C1 segment of cervical spinal cord (tissue), 14 donors: ENCODE results near the gene NBPF12.
"Not testable (repeated sequence)": the region's sequence is repeated elsewhere in the genome, so short reads cannot be mapped to it uniquely, and the experiment has no call there.

ENCODE experiments used
- DNase-seq, 14 donors: peaks; one replicate each; lab custom pipeline; 2025; lab: John Stamatoyannopoulos, UW

The NBPF12 gene

GRCh38 chr1:146938242-146938902 is at the start of gene NBPF12:
Gene NBPF12 (plus strand): TSS chr1:146938324. CDS start chr1:146960144, 21,820 bp downstream.
- peak in 11 of 14 donors; percentile 48 to 77 (median 66) for DNase-seq

- not testable (repeated sequence) for DNase-seq
These were observed 46.8 kb upstream of the NBPF12 start for GRCh38 chr1:146891355-146891754.

- not testable (repeated sequence) for DNase-seq
These were observed 45.8 kb upstream of the NBPF12 start for GRCh38 chr1:146892331-146892730.

- DNase-seq, result not testable (repeated sequence)
These were observed 30.4 kb upstream of the NBPF12 start for GRCh38 chr1:146907565-146908261.

GRCh38 chr1:146912975-146913374 is 25.1 kb upstream of the NBPF12 start:
- not testable (repeated sequence) for DNase-seq

- DNase-seq, result not testable (repeated sequence)
These were observed 17.3 kb upstream of the NBPF12 start for GRCh38 chr1:146920811-146921210.

- DNase-seq, result not testable (repeated sequence)
These were observed 15.5 kb upstream of the NBPF12 start for GRCh38 chr1:146922614-146923013.

- DNase-seq, result not testable (repeated sequence)
These were observed 14.0 kb upstream of the NBPF12 start for GRCh38 chr1:146924106-146924505.

GRCh38 chr1:146926413-146926812 is 11.7 kb upstream of the NBPF12 start:
- DNase-seq, result not testable (repeated sequence)

GRCh38 chr1:146930225-146930624 is 7.9 kb upstream of the NBPF12 start:
- not testable (repeated sequence) for DNase-seq

GRCh38 chr1:146934390-146935223 is 3.5 kb upstream of the NBPF12 start:
- not testable (repeated sequence) for DNase-seq

GRCh38 chr1:146937462-146937861 is 662 bp upstream of the NBPF12 start:
- not testable (repeated sequence) for DNase-seq

- DNase-seq, result peak in 1 of 14 donors; percentile 23
These were observed 1.0 kb downstream of the NBPF12 start for GRCh38 chr1:146938927-146939786.

- DNase-seq, result not testable (repeated sequence)
These were observed 2.2 kb downstream of the NBPF12 start for GRCh38 chr1:146940293-146940692.

- DNase-seq, result not testable (repeated sequence)
These were observed 5.3 kb downstream of the NBPF12 start for GRCh38 chr1:146943342-146943886.

- DNase-seq, result not testable (repeated sequence)
These were observed 10.0 kb downstream of the NBPF12 start for GRCh38 chr1:146948127-146948526.

GRCh38 chr1:146964340-146964739 is 26.2 kb downstream of the NBPF12 start:
- DNase-seq, result not testable (repeated sequence)

- peak in 1 of 14 donors; percentile 0 for DNase-seq
These were observed 28.2 kb downstream of the NBPF12 start for GRCh38 chr1:146966351-146966750.

- not testable (repeated sequence) for DNase-seq
These were observed 32.5 kb downstream of the NBPF12 start for GRCh38 chr1:146970656-146971055.

GRCh38 chr1:146972681-146973080 is 34.6 kb downstream of the NBPF12 start:
- DNase-seq, result not testable (repeated sequence)

GRCh38 chr1:146985855-146986254 is 47.7 kb downstream of the NBPF12 start:
- not testable (repeated sequence) for DNase-seq
